Nephron (organoid): ENCODE results near the gene RERE.
A peak's percentile ranks its signal among the peaks of the same experiment; 100 is the strongest.

Experiments
- H3K27ac Mint-ChIP-seq, 3 experiments: 2 replicates each; pipeline ENCODE4 v1.8.0; 2020; ENCODE audit warnings: mixed read lengths in 3 of 3, mild to moderate bottlenecking in 2 of 3, moderate library complexity in 1 of 3
- H3K27me3 Mint-ChIP-seq: 2 replicates; pipeline ENCODE4 v1.8.0; 2021; ENCODE audit warnings: low read depth, mild to moderate bottlenecking, moderate library complexity, mixed read lengths
- H3K36me3 Mint-ChIP-seq: 2 replicates; pipeline ENCODE4 v1.8.0; 2020; ENCODE audit warnings: low read depth, mixed read lengths
- H3K4me1 Mint-ChIP-seq: 2 replicates; pipeline ENCODE4 v1.8.0; 2020; ENCODE audit warnings: mixed read lengths
- H3K4me3 Mint-ChIP-seq, 3 experiments: 2 replicates each; pipeline ENCODE4 v1.8.0; 2020; ENCODE audit warnings: mild to moderate bottlenecking in 3 of 3, mixed read lengths in 3 of 3, moderate library complexity in 2 of 3
- H3K9me3 Mint-ChIP-seq: 2 replicates; pipeline ENCODE4 v1.8.0; 2020; ENCODE audit warnings: mixed read lengths
- TF ChIP-seq, protein P1 (sequence below), 3 experiments: fragments of 200-600 bp; sonication (generic); IDR thresholded peaks; one replicate each; pipeline ENCODE4 v1.5.0; 2021; ENCODE audit warnings: antibody characterized with exemption in 3 of 3; ENCODE audit not compliant: unreplicated experiment in 3 of 3

Gene RERE

DNA sequence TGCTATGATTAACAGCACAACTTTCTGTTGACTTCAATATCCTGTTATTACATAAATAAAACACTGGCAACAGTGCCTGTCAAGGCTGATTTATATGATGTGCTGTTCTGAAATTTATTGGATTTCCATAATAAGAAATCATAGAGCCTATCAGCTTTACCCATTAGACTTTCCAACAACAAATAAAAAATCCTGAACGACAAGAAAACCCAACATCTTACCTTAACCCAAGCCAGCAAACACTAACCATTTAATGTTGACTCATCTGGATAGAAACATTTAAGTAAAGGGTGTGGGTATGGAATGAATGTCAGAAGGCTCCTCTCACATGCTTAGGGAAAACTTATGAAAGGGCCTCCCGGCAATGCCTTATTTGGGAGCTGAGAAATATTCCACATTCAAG is 334.5 kb downstream of the RERE start:
- Mint-ChIP-seq H3K4me3 (no peak overlapping the region), H3K27ac (peak overlapping the region in 2 of 3 experiments; percentile 30 to 70), H3K36me3 (peaks cover 42% of the 10 kb centered on the region), H3K4me1 (peaks cover 10% of the 10 kb centered on the region), H3K27me3 (no peaks in the 10 kb centered on the region), H3K9me3 (no peaks in the 10 kb centered on the region)
- TF ChIP-seq, protein P1, sequence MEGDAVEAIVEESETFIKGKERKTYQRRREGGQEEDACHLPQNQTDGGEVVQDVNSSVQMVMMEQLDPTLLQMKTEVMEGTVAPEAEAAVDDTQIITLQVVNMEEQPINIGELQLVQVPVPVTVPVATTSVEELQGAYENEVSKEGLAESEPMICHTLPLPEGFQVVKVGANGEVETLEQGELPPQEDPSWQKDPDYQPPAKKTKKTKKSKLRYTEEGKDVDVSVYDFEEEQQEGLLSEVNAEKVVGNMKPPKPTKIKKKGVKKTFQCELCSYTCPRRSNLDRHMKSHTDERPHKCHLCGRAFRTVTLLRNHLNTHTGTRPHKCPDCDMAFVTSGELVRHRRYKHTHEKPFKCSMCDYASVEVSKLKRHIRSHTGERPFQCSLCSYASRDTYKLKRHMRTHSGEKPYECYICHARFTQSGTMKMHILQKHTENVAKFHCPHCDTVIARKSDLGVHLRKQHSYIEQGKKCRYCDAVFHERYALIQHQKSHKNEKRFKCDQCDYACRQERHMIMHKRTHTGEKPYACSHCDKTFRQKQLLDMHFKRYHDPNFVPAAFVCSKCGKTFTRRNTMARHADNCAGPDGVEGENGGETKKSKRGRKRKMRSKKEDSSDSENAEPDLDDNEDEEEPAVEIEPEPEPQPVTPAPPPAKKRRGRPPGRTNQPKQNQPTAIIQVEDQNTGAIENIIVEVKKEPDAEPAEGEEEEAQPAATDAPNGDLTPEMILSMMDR (IDR thresholded peaks at IDR 0.05; ENCODE audit: unreplicated experiment in 3 of 3) = no peak

DNA sequence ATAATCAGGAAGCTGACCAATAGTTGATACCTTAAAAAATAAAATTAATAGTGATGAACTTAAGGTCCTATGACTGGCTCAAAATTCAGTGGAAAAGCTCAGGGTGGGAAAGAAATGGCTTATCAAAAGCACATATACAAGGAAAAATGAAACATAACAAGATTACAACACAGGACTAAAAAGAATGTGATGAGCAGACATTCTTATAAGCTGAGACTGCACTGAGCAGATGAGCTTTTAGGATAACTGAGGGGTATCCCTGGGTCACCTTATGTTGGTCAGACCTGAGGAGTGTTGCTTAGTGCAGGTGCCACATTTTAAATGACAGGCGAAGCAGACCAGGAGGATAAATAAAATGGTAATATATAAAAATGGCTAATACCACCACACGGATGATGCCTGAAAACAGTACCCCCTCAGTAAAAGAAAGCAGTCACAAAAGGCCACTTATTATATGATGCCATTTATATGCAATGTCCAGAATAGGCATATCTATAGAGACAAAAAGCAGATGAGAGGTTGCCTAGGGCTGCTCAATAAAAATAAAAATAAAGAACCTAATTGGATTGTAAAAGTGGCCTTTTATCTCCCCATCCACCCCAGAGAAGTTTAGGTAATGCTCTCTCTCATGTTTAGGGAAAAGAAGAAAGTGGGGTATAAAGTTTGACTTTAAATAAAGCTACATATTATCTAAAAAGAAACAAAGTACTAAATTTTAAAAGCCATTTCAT is 335.6 kb downstream of the RERE start:
- Mint-ChIP-seq H3K4me1 (peaks cover 22% of the 10 kb centered on the region), H3K36me3 (peaks cover 35% of the 10 kb centered on the region), H3K9me3 (no peaks in the 10 kb centered on the region), H3K4me3 (no peak overlapping the region), H3K27me3 (no peaks in the 10 kb centered on the region), H3K27ac (peak overlapping the region in 1 of 3 experiments; percentile 23)
- TF ChIP-seq, protein P1 (IDR thresholded peaks at IDR 0.05; ENCODE audit: unreplicated experiment in 3 of 3) = no peak

GRCh38 chr1:8478566-8478965 is 338.9 kb downstream of the RERE start:
- H3K27me3 Mint-ChIP-seq = no peaks in the 10 kb centered on the region
- H3K9me3 Mint-ChIP-seq = no peaks in the 10 kb centered on the region
- TF ChIP-seq, protein P1 (IDR thresholded peaks at IDR 0.05; ENCODE audit: unreplicated experiment in 3 of 3) = no peak
- no peak overlapping the region for H3K4me3 Mint-ChIP-seq
- peaks cover 47% of the 10 kb centered on the region for H3K4me1 Mint-ChIP-seq
- peaks cover 13% of the 10 kb centered on the region for H3K36me3 Mint-ChIP-seq
- H3K27ac Mint-ChIP-seq = peak overlapping the region; percentile 70 to 91 (median 88)

GRCh38 chr1:8477983-8478362 is 339.5 kb downstream of the RERE start:
- Mint-ChIP-seq H3K36me3 (peaks cover 10% of the 10 kb centered on the region), H3K9me3 (no peaks in the 10 kb centered on the region), H3K4me1 (peaks cover 53% of the 10 kb centered on the region), H3K27ac (peak overlapping the region; percentile 70 to 91 (median 88)), H3K27me3 (no peaks in the 10 kb centered on the region), H3K4me3 (no peak overlapping the region)
- TF ChIP-seq, protein P1 (IDR thresholded peaks at IDR 0.05; ENCODE audit: unreplicated experiment in 3 of 3) = no peak

DNA sequence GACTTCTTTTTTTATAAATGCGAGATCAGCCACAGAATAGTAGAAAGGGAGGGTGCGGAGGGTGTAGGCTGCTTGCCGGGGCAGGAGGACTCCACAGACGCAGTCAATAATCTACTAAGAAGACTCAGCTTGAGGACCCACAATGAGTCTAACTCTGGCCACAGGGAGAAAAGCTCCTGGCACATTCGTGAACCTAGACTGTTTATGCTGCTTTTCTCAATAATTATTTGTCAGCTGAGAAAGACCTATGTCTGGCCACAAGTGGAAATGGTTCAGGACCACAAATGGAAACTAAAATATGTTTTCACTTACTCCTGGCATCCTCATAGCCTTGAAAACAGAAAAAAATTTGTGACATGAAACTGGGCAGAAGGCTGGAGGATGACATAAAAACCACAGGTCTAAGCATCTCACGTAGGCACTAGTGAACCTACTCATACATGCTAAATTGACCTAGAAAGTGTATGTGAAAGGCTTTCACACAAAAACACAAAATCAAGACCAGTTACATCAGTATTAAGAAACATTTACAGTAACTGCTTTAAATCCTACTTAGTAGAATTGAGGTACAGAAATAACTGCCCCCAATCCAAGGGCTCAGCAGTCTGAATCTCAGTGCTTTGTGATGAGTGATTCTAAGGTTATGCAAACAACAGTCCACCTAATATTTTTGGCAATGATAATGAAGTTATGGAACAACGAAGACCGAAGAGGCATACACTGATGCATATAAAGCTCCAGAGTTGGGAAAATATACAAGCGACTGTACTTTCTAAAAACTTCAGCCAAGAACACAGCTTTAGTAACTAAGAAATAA is 340.1 kb downstream of the RERE start:
- H3K4me1 Mint-ChIP-seq = peaks cover 58% of the 10 kb centered on the region
- peak overlapping the region in 1 of 3 experiments; percentile 37 for H3K4me3 Mint-ChIP-seq
- TF ChIP-seq, protein P1 (IDR thresholded peaks at IDR 0.05; ENCODE audit: unreplicated experiment in 3 of 3) = no peak

More for the DNA sequence above, 340.1 kb downstream of the RERE start:
- H3K9me3 Mint-ChIP-seq = no peaks in the 10 kb centered on the region
- peak overlapping the region; percentile 70 to 91 (median 88) for H3K27ac Mint-ChIP-seq
- no peaks in the 10 kb centered on the region for H3K27me3 Mint-ChIP-seq
- H3K36me3 Mint-ChIP-seq = peaks cover 10% of the 10 kb centered on the region
